Measurements from ENCODE around the gene C2orf78. TPM values are rescaled to one million over a fixed set of nuclear protein-coding genes. Genes with fewer than 3 reads are reported as not detected.

The C2orf78 gene
- total and polyA plus RNA-seq, 5 experiments from 2014 or later, result not detected

Other genes with a start within 250 kb of the C2orf78 start
- gene NAT8, start 141.8 kb upstream of the C2orf78 start, total RNA-seq, result not detected
- gene NAT8, start 141.8 kb upstream of the C2orf78 start, polyA plus RNA-seq, result not detected
- 10 to 100 TPM; 27.7 to 35.6 TPM for gene TPRKB, start 46.8 kb upstream of the C2orf78 start, total RNA-seq
- gene TPRKB, start 46.8 kb upstream of the C2orf78 start, polyA plus RNA-seq, result 10 to 100 TPM; 71.4 to 74.7 (median 72.6) TPM
- gene DUSP11, start 4.1 kb upstream of the C2orf78 start, total RNA-seq, result 10 to 100 TPM; 48.1 to 48.4 TPM
- 10 to 100 TPM; 40.2 to 49.6 (median 49.0) TPM for gene DUSP11, start 4.1 kb upstream of the C2orf78 start, polyA plus RNA-seq
- gene STAMBP, start 44.8 kb downstream of the C2orf78 start, total RNA-seq, result 10 to 100 TPM; 28.3 to 32.3 TPM
- 10 to 100 TPM; 32.3 to 44.3 (median 35.0) TPM for gene STAMBP, start 44.8 kb downstream of the C2orf78 start, polyA plus RNA-seq
- not detected for gene ACTG2, start 108.8 kb downstream of the C2orf78 start, total RNA-seq
- under 1 TPM in 1 of 3 donors, not detected in 2; 0.13 TPM for gene ACTG2, start 108.8 kb downstream of the C2orf78 start, polyA plus RNA-seq
- gene DGUOK, start 142.7 kb downstream of the C2orf78 start, total RNA-seq, result 10 to 100 TPM; 70.3 to 72.3 TPM
- 100 to 1,000 TPM; 207 to 219 (median 215) TPM for gene DGUOK, start 142.7 kb downstream of the C2orf78 start, polyA plus RNA-seq
- 10 to 100 TPM; 30.1 to 30.5 TPM for gene TET3, start 200.7 kb downstream of the C2orf78 start, total RNA-seq
- gene TET3, start 200.7 kb downstream of the C2orf78 start, polyA plus RNA-seq, result 1 to 10 TPM in 1 of 3 donors, under 1 TPM in 2; 0.46 to 1.0 (median 0.61) TPM